KMS-11 (cell line): ENCODE results near the gene R3HDM2.

Experiments used
- H2AFZ ChIP-seq: fragments of 200-600 bp; sonication (generic); 2 replicates; pipeline ENCODE4 v1.6.1; 2016; ENCODE audit warnings: antibody characterized with exemption, mixed run types, low read depth
- H3K27ac ChIP-seq: fragments of 200-600 bp; sonication (generic); 2 replicates; pipeline ENCODE4 v1.6.1; 2016; ENCODE audit warnings: mild to moderate bottlenecking, mixed run types
- H3K27me3 ChIP-seq: fragments of 200-600 bp; sonication (generic); 2 replicates; pipeline ENCODE4 v1.6.1; 2017; ENCODE audit warnings: mild to moderate bottlenecking, low read depth, mixed run types, moderate library complexity; ENCODE audit not compliant: insufficient read depth
- H3K36me3 ChIP-seq: fragments of 200-600 bp; sonication (generic); 2 replicates; pipeline ENCODE4 v1.6.1; 2017; ENCODE audit warnings: mild to moderate bottlenecking, mixed run types; ENCODE audit not compliant: insufficient read depth
- H3K4me1 ChIP-seq: fragments of 200-600 bp; sonication (generic); 2 replicates; pipeline ENCODE4 v1.6.1; 2016; ENCODE audit warnings: mild to moderate bottlenecking, low read depth, mixed run types; ENCODE audit not compliant: poor library complexity, severe bottlenecking
- H3K4me2 ChIP-seq: fragments of 200-600 bp; sonication (generic); 2 replicates; pipeline ENCODE4 v1.7.0; 2016; ENCODE audit warnings: mild to moderate bottlenecking, mixed run types
- H3K4me3 ChIP-seq: fragments of 200-600 bp; sonication (generic); IDR thresholded peaks from 2 replicates; pipeline ENCODE4 v1.6.1; 2017; ENCODE audit warnings: low read depth, low read length, mixed read lengths; ENCODE audit not compliant: insufficient read depth
- H3K79me2 ChIP-seq: fragments of 200-600 bp; sonication (generic); 2 replicates; pipeline ENCODE4 v1.6.1; 2016; ENCODE audit warnings: low read depth, mixed run types; ENCODE audit not compliant: insufficient read depth
- H3K9ac ChIP-seq: fragments of 200-600 bp; sonication (generic); 2 replicates; pipeline ENCODE4 v1.6.1; 2016; ENCODE audit warnings: mild to moderate bottlenecking, mixed run types
- H4K20me1 ChIP-seq: fragments of 200-600 bp; sonication (generic); 2 replicates; pipeline ENCODE4 v1.6.1; 2016; ENCODE audit warnings: mild to moderate bottlenecking, mixed run types; ENCODE audit not compliant: insufficient read depth
- CTCF ChIP-seq: fragments of 200-600 bp; sonication (generic); conservative IDR thresholded peaks from 2 replicates; pipeline ENCODE4 v1.6.1; 2017; ENCODE audit warnings: low read depth, mild to moderate bottlenecking, antibody characterized with exemption, low read length, moderate library complexity, mixed read lengths

Gene R3HDM2

DNA sequence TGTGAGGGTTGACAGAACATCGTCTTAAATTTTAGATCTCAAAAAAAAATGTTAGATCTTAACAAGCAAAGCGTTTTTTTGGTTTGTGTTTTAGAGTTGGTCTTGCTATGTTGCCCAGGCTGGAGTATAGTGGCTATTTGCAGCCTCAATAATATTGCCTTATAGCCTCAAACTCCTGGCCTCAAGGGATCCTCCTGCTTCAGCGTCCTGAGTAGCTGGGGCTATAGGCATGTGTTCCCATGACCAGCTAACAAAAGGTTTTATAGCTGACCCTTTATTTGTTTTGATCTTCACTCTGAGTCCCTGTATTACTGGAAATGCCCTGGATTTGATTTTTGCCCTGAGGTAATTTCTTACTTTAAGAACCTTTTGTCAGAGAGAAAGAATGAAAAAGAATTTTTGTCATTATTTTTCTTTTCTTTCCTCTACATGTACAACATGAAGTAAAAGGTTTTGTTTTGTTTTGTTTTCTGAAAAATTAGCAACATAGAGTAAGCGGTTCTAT lies 9.0 kb upstream of the R3HDM2 start:
- TF ChIP-seq CTCF, result no peak
- Histone ChIP-seq H4K20me1 (no peaks in the 10 kb centered on the region), H2AFZ (no peak overlapping the region), H3K79me2 (no peaks in the 10 kb centered on the region), H3K27ac (no peak overlapping the region), H3K9ac (no peak overlapping the region), H3K4me3 (no peak overlapping the region), H3K36me3 (no peaks in the 10 kb centered on the region), H3K27me3 (no peaks in the 10 kb centered on the region), H3K4me1 (no peaks in the 10 kb centered on the region), H3K4me2 (no peak overlapping the region)

- no peak overlapping the region for H3K4me3 ChIP-seq
Observed at GRCh38 chr12:57438400-57438799, 7.6 kb upstream of the R3HDM2 start.

DNA sequence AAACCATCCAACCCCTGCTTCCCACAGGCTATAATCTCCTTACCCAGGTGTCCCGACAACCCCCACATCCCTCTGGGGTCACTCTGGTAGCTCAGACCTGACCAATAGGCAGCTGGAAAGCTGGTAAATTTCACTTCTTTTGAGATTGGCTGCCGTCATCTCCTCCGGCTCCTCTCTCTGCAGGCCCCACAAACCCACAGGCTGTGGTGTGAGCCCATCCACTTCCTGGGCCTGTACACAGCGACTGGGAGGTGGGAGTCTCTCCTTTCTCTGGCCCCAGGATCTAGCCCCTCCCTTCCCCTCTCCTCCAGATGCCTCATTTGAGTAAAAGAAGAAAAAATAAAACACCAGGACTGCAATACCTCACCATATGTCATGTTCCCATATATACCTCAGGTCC lies 4.5 kb upstream of the R3HDM2 start:
- no peak overlapping the region for H3K4me2 ChIP-seq
- H3K4me1 ChIP-seq, result peaks cover 8% of the 10 kb centered on the region
- H4K20me1 ChIP-seq, result no peaks in the 10 kb centered on the region
- no peaks in the 10 kb centered on the region for H3K27me3 ChIP-seq
- no peaks in the 10 kb centered on the region for H3K36me3 ChIP-seq
- no peak for TF ChIP-seq CTCF
- no peak overlapping the region for H3K4me3 ChIP-seq
- no peak overlapping the region for H3K9ac ChIP-seq
- no peak overlapping the region for H2AFZ ChIP-seq
- H3K79me2 ChIP-seq, result no peaks in the 10 kb centered on the region
- no peak overlapping the region for H3K27ac ChIP-seq

More at GRCh38 chr12:57438400-57438799, 7.6 kb upstream of the R3HDM2 start:
- no peak for TF ChIP-seq CTCF
- Histone ChIP-seq H2AFZ (no peak overlapping the region), H3K9ac (no peak overlapping the region), H3K27ac (no peak overlapping the region), H3K4me2 (no peak overlapping the region), H3K4me1 (no peaks in the 10 kb centered on the region), H3K27me3 (no peaks in the 10 kb centered on the region), H3K79me2 (no peaks in the 10 kb centered on the region), H3K36me3 (no peaks in the 10 kb centered on the region), H4K20me1 (no peaks in the 10 kb centered on the region)

- no peaks in the 10 kb centered on the region for H3K36me3 ChIP-seq
- no peaks in the 10 kb centered on the region for H3K27me3 ChIP-seq
- H3K4me1 ChIP-seq, result peaks cover 13% of the 10 kb centered on the region
- H3K27ac ChIP-seq, result no peak within 1 kb of the TSS
- TF ChIP-seq CTCF, result no peak
- no peak within 1 kb of the TSS for H2AFZ ChIP-seq
- peaks cover 6% of the 10 kb centered on the region; the same call in 1 of the 2 replicates for H3K79me2 ChIP-seq
- no peak within 1 kb of the TSS for H3K4me2 ChIP-seq
- H3K9ac ChIP-seq, result no peak within 1 kb of the TSS
- no peaks in the 10 kb centered on the region for H4K20me1 ChIP-seq
- no peak within 1 kb of the TSS for H3K4me3 ChIP-seq
Observed at GRCh38 chr12:57434517-57435223, 3.8 kb upstream of the R3HDM2 start, which contains the start of gene INHBC. Gene INHBC, plus strand, starts transcription at chr12:57434784. Its CDS starts 103 bp downstream, at chr12:57434887.
